GM19099 (cell line): ENCODE data around the gene RPTOR.

ENCODE experiments used
- POLR2A ChIP-seq: IDR thresholded peaks from 3 replicates; pipeline ENCODE4 v1.6.1; 2011; ENCODE audit warnings: low read depth; ENCODE audit not compliant: insufficient read length; ENCODE audit errors: extremely low read depth

RPTOR gene

DNA sequence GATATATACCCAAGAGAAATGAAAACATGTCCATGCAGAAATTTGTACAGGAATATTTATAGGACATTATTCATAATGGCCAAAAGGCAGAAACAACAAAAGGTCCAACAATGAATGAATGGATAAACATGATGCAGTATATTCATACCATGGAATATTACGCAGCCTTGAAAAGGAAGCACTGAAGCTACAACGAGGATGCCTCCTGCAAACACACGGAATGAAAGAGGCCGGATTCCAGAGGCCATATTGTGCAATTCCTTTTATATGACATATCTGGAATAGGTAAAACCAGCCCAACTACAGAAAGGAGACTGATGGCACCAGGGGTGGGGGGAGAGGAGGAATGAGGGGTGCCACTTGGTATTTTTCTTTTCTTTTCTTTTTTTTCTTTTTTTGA, 432.5 kb downstream of the RPTOR start:
- TF ChIP-seq POLR2A = no peak

GRCh38 chr17:80978499-80979497, 434.2 kb downstream of the RPTOR start:
- TF ChIP-seq POLR2A = no peak

- no peak for TF ChIP-seq POLR2A
Observed at GRCh38 chr17:80979547-80980378, 435.1 kb downstream of the RPTOR start.

- no peak for TF ChIP-seq POLR2A
Observed at GRCh38 chr17:80980397-80981061, 435.9 kb downstream of the RPTOR start.

- TF ChIP-seq POLR2A = no peak
Observed at GRCh38 chr17:80981062-80981902, 436.6 kb downstream of the RPTOR start.

DNA sequence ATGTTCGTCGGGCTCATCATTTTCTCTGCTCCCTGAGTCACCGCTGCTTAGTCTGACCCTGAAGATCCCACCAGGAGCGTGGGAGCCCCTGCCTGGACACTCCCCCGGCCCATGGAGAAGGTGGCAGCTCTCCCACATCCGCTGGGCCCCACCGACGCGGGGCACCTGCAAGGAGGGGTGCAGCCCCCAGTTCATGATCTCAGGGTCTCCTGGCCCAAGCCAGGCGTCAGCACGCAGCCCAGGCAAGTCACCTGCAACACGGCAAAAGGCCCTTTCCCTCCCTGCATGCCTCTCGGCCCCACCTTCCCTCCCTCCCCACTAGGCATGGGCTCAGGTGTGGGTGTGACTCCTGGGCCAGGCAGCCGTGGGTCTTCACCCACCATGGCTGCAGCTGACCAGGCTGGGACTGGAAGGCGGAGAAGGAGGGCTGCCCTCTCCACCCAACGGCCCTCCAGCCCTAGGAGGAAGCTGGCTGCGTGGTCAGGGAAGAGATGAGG, 437.3 kb downstream of the RPTOR start:
- no peak for TF ChIP-seq POLR2A

- no peak for TF ChIP-seq POLR2A
Observed at GRCh38 chr17:80982426-80982974, 437.9 kb downstream of the RPTOR start.

DNA sequence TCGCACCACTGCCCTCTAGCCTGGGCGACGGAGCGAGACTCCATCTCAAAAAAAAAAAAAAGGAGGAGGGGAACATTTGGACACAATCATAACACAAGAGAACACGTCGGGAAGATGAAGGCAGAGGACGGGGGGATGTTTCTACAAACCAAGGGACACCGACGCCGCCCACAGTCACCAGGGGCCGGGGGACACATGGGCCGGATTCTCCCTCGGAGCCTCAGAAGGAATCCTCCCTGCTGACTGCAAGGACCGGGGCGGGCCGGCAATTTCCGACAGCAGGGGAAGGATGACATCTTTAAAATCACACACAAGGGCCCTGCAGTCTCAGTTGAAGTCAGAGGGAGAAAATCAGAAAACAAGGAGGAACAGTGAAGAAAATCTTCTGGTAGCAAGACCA, 438.9 kb downstream of the RPTOR start:
- no peak for TF ChIP-seq POLR2A

DNA sequence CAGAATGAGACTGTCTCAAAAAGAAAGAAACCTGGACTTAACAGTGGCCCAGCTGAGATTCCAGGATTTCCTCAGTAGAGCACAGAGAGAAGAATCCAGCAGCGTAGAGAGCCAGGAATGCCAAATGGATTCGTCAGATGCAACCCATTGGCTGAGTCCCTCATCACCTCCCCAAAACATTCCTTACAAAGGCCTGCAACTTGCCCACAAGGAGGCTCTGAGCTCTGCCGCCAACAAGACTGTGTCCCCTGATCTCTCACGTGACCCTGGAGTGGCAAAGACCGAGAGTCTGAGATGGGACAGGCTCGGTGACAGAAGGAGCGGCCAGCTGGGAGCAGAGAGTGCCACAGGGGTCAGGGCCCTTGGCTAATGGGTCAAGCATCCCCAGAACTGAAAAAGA, 440.1 kb downstream of the RPTOR start:
- TF ChIP-seq POLR2A = no peak

DNA sequence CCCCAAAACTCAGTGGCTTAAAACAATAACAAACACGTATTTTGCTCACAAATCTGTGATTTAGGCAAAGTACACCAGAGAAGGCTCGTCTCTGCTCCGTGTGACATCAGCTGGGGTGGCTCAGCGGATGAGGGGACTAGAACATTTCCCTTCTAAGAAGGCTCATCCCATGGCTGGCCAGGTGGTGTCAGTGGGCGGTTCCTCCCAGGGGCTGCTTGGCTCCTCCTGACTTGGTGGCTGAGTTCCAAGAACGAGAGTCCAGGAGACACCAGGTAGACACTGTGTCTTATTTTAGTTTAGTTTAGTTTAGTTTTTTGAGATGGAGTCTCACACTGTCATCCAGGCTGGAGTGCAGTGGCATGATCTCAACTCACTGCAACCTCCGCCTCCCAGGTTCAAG, 441.4 kb downstream of the RPTOR start:
- TF ChIP-seq POLR2A = no peak

- no peak for TF ChIP-seq POLR2A
Observed at GRCh38 chr17:80986816-80987475, 442.3 kb downstream of the RPTOR start.

DNA sequence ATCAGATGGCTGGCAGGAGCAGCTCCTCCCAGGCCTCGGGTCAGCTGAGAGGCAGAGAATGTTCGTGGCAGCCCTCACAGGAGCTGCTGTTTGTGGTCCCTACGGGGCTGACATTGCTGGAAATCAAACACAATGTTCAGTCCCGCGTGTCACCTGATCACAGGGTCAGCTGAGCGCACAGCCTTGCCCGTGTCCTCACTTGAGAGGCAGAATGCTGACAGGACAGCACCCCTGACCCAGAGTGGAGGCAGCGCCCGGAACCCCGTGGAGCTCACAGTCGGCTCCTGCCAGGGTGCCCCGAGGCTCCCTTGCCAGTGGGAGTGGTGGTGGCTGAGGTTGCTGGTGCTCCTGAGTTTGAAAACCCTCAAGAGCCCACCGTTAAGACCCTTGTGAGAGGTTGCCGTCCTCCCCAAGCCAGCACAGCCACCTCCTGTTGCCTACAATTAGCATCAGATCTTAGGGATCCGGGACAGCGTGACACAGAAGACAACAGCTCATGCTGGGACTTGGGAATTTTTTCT, 443.4 kb downstream of the RPTOR start:
- TF ChIP-seq POLR2A = no peak

DNA sequence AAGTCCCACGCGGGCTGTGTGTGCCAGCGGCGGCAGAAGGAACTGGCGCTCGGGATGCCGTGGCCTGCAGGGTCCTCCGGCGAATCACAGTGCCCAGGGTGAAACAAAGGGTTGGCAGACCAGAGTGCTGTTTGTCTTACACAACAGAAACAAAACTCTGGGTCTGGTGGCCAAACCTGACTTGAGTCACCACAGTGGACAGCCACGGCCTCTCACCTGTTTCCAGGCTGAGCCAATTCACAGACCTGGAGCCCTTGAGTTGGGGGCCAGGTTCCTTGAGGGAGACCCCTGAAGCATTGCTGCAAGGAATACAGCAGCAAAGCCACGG, 444.9 kb downstream of the RPTOR start:
- no peak for TF ChIP-seq POLR2A

DNA sequence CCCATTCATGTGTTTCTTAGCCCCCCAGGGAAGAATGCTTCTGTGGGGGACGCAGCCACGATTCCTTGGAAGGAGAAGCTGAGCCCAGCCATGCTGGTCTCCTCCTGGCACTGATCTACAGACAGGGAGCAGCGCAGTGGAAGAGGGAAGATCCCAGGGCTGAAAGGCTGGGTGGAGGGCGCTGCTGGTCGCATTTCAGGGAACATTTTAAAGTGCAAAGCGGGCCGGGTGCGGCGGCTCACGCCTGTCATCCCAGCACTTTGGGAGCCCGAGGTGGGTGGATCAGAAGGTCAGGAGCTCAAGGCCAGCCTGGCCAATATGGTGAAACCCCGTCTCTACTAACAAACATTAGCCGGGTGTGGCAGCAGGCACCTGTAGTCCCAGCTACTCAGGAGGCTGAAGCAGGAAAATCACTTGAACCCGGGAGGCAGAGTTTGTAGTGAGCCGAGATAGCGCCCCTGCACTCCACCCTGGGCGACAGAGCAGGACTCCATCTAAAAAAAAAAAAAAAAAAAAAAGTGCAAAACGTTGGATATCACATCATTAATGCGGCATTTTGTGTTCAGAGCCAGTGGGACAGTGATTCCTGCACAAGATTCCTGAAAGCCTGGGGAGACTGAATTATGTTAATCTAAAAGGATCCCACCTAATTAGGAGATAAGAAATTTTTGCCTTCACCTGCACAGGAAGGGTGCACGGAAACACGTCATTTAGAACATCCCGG, 446.4 kb downstream of the RPTOR start:
- no peak for TF ChIP-seq POLR2A
